Thoracic aorta (tissue), 2 donors: ENCODE results near the gene OSBPL2. TPM values are rescaled to one million over a fixed set of nuclear protein-coding genes. Genes with fewer than 3 reads are reported as not detected.

Experiments used
- ATAC-seq: fragments of 150-250 bp; one replicate; pipeline ENCODE4 v1.8.0; 2017; ENCODE audit warnings: low read depth; ENCODE audit not compliant: insufficient number of reproducible peaks, low FRiP score
- DNase-seq: peaks from one replicate; pipeline ENCODE4 v3.0.0-alpha.2; 2020; ENCODE audit warnings: low spot score
- H3K27ac ChIP-seq, 2 donors: fragments of 200-600 bp; sonication (generic); 1 replicate in 1 of 2; 2 replicates in 1 of 2; pipeline ENCODE4 v1.5.1; 2016; ENCODE audit warnings: mild to moderate bottlenecking in 2 of 2, moderate library complexity in 2 of 2
- H3K27me3 ChIP-seq: fragments of 200-600 bp; sonication (generic); replicated peaks from 2 replicates; pipeline ENCODE4 v1.6.0; 2016; ENCODE audit warnings: mild to moderate bottlenecking; ENCODE audit not compliant: insufficient read depth
- H3K36me3 ChIP-seq: fragments of 200-600 bp; sonication (generic); one replicate; pipeline ENCODE4 v1.5.1; 2016
- H3K4me1 ChIP-seq, 2 donors: fragments of 200-600 bp; sonication (generic); 1 replicate in 1 of 2; 2 replicates in 1 of 2; pipeline versions ENCODE4 v1.5.1 to v1.6.0; 2016; ENCODE audit warnings: low read depth in 2 of 2, mild to moderate bottlenecking in 1 of 2; ENCODE audit not compliant: control insufficient read depth in 1 of 2
- H3K4me3 ChIP-seq: fragments of 200-600 bp; sonication (generic); 2 replicates; pipeline ENCODE4 v1.5.1; 2016; ENCODE audit warnings: mild to moderate bottlenecking
- H3K9me3 ChIP-seq: fragments of 200-600 bp; sonication (generic); 2 replicates; pipeline ENCODE4 v1.5.1; 2016
- total RNA-seq, 2 donors: library from RNA; depleted of rRNA; stranded (reverse); fragments of >200 nt; gene quantifications; one replicate each; pipeline versions ENCODE4 v1.1.0 to v1.2.3, GENCODE V29; 2016
- TF ChIP-seq, protein P1 (sequence below): fragments of 200-600 bp; sonication (generic); IDR thresholded peaks from one replicate; pipeline ENCODE4 v1.5.1; 2019; ENCODE audit warnings: antibody characterized with exemption

The OSBPL2 gene
- total RNA-seq, 2 donors from 2014 or later = 48.5 to 58.5 TPM

DNA sequence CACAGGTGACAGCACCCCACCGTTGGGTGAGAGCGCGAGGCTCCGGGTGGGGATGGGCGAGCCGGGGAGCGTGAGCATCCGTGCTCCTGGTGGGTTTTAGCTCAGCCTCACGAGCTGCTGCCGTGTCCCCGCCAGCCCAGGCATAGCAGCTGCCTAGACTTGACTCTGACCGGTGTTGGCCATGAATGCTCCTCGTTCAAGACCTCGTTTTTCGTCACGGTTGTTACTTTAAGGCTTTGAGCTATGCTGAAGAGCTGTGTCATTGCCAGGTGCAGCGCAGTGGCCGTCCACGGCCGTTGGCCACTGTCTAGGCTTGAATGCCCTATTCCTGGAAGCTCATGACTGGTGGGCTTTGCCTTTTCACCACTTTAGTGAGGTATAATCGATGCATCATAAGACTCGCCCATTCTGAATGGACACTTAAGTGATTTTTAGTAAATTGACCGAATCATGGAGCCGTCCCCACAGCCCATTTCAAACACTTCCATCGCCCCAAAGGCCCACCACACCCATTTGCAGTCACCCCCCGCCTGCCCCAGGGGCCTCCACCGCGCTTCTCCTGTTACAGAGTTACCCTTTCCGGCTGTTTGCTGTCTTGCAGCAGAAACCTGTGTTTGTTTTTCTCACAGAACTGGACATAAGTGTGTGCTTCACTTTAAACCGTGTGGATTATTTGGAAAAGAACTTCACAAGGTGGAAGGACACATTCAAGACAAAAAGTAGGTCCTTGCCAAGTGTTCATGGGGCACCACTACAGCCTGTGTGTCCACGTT lies 43.0 kb downstream of the OSBPL2 start:
- Histone ChIP-seq H3K36me3 (peaks cover 61% of the 10 kb centered on the region), H3K9me3 (no peaks in the 10 kb centered on the region), H3K27ac (no peak overlapping the region), H3K4me3 (no peak overlapping the region), H3K27me3 (no peaks in the 10 kb centered on the region), H3K4me1 (peaks cover 0 to 7% of the 10 kb centered on the region in 2 donors)
- TF ChIP-seq, protein P1, sequence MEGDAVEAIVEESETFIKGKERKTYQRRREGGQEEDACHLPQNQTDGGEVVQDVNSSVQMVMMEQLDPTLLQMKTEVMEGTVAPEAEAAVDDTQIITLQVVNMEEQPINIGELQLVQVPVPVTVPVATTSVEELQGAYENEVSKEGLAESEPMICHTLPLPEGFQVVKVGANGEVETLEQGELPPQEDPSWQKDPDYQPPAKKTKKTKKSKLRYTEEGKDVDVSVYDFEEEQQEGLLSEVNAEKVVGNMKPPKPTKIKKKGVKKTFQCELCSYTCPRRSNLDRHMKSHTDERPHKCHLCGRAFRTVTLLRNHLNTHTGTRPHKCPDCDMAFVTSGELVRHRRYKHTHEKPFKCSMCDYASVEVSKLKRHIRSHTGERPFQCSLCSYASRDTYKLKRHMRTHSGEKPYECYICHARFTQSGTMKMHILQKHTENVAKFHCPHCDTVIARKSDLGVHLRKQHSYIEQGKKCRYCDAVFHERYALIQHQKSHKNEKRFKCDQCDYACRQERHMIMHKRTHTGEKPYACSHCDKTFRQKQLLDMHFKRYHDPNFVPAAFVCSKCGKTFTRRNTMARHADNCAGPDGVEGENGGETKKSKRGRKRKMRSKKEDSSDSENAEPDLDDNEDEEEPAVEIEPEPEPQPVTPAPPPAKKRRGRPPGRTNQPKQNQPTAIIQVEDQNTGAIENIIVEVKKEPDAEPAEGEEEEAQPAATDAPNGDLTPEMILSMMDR = no peak
- ATAC-seq = no peak
- DNase-seq = no peak

DNA sequence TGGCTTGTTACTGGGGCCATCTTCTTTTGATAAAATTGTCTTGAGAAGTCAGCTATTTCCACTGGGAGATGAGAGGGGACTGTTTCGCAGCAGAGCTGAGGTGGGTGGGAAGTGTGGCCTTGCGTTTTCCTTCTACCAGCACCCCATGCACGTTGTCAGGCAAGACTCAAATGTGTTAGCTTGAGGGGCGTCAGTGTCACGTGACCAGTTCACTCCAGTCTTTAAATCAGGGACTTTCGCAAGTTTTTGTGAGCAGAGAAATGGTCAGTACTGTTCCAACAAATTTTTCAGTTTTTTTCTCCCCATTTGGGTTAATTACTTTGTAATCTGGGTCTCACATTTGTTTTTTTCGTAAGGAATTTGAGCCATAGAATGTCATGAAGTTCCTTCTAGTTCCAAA lies 43.8 kb downstream of the OSBPL2 start:
- ATAC-seq = no peak
- H3K27ac ChIP-seq = no peak overlapping the region
- no peak for DNase-seq
- H3K36me3 ChIP-seq = peaks cover 65% of the 10 kb centered on the region
- no peaks in the 10 kb centered on the region for H3K9me3 ChIP-seq
- no peak overlapping the region for H3K4me3 ChIP-seq
- TF ChIP-seq, protein P1 = no peak
- H3K27me3 ChIP-seq = no peaks in the 10 kb centered on the region
- peaks cover 0 to 4% of the 10 kb centered on the region in 2 donors for H3K4me1 ChIP-seq

DNA sequence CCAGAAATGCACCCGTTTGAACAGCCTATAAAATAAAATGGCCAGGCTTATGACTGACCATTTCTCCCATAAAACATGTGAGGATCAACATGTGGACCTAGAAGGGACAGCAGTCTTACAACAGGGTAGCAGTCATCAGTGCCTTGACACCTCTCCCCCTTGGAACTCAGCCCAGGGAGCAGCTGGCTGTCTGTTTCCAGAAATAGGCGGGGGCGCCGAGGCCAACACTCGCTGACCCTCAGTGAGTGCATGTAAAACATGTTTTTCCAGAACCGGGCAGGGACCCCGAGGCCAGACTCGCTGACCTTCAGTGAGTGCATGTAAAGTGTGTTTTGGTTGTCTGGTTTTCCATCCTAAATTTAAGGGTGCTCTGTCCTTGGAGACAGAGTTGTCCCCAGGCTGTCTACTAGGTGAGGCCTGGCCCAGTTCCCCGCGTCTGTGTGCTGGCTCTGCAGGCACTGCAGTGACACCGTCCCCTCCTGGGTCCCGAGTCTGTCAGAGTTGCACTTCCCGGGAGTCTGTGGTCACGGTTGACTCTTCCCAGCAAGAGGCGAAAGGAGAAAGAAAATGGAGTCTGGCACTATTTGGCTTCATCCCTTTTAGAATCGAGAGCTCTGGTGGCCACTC lies 44.7 kb downstream of the OSBPL2 start:
- H3K36me3 ChIP-seq = peaks cover 71% of the 10 kb centered on the region
- ATAC-seq (no peak), DNase-seq (no peak)
- H3K27ac ChIP-seq = no peak overlapping the region
- TF ChIP-seq, protein P1 = no peak
- no peak overlapping the region for H3K4me3 ChIP-seq
- H3K4me1 ChIP-seq = no peaks in the 10 kb centered on the region
- H3K9me3 ChIP-seq = no peaks in the 10 kb centered on the region
- H3K27me3 ChIP-seq = no peaks in the 10 kb centered on the region

DNA sequence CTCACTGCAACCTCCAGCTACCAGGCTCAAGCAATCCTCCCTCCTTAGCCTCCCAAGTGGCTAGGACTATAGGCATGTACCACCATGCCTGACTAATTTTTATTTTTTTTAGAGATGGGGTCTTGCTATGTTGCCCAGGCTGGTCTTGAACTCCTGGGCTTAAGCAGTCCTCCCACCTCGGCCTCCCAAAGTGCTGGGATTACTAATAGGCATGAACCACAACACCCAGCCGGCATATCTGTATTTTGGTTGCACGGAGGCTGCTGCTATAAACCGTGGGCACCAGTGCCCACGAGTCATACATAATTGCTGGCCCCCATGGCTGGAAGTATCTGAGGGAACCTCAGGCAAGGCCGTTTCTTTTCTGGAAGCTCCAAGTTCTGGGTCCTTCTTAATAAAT lies 46.1 kb downstream of the OSBPL2 start:
- TF ChIP-seq, protein P1 = no peak
- Histone ChIP-seq H3K4me3 (no peak overlapping the region), H3K4me1 (no peaks in the 10 kb centered on the region), H3K27me3 (no peaks in the 10 kb centered on the region), H3K9me3 (no peaks in the 10 kb centered on the region), H3K36me3 (peaks cover 67% of the 10 kb centered on the region), H3K27ac (no peak overlapping the region)
- DNase-seq = no peak
- ATAC-seq = no peak

DNA sequence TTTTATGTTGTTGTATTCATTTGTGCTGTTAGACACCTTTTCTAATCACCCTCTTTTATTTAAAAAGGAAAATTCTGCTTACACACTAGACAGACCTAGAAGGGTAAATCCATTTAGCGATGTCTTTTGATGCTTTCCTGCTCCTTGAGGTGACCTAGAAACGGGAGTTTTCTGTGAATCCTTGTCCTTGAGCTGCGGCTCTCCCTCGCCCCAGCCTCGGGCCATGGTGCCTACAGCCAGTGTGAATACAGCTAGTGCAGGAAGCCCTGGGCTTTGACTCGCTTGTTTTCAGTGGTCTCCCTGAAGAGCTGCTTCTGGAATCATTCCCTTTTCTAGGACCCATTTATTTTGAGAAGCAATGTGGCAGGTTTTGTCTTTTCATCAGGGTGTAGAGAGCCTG lies 46.8 kb downstream of the OSBPL2 start:
- Histone ChIP-seq H3K27ac (no peak overlapping the region), H3K36me3 (peaks cover 60% of the 10 kb centered on the region), H3K4me3 (no peak overlapping the region), H3K4me1 (no peaks in the 10 kb centered on the region), H3K27me3 (no peaks in the 10 kb centered on the region), H3K9me3 (no peaks in the 10 kb centered on the region)
- TF ChIP-seq, protein P1 = no peak
- ATAC-seq (no peak), DNase-seq (no peak)
